ENCODE data around the gene HCFC1.
A peak's percentile ranks its signal among the peaks of the same experiment; 100 is the strongest.
"Not testable (repeated sequence)": the region's sequence is repeated elsewhere in the genome, so short reads cannot be mapped to it uniquely, and the experiment has no call there.

The HCFC1 gene

DNA sequence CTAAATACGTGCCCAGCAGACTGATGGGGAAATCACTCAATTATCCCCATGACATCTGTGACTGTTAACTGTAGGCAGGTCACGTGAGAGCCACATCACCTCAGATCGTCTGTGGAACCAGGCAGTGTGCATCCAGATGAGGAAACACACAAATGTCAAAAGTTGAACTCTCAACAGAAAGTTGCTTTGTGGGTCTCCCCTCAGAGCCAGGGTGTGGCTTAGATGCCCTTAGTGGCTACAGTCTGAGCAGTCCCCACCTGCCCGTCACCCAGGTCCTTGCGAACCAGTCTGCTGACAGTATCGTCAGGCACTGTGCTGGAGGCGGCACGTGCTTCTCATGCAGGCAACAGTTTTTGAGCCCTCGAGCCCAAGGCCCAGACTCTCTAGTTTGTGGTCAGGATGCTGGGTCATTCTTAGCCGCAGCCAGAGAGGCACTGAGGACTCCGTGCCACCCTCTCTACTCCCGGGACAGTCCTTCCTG lies 11.7 kb upstream of the HCFC1 start:
- H3K4me1 ChIP-seq = no peaks in the 10 kb centered on the region
- H3K4me3 ChIP-seq (ENCODE audit: low read depth, low read length) = no peak overlapping the region
- H2AFZ ChIP-seq = no peak overlapping the region
- no peaks in the 10 kb centered on the region for H3K27me3 ChIP-seq (ENCODE audit: control insufficient read depth, insufficient read depth, low read length)
- H3K36me3 ChIP-seq (ENCODE audit: control insufficient read depth, insufficient read depth, low read length) = no peaks in the 10 kb centered on the region
- H3K79me2 ChIP-seq = no peaks in the 10 kb centered on the region
- H3K27ac ChIP-seq = no peak overlapping the region
- TF ChIP-seq, protein P1, sequence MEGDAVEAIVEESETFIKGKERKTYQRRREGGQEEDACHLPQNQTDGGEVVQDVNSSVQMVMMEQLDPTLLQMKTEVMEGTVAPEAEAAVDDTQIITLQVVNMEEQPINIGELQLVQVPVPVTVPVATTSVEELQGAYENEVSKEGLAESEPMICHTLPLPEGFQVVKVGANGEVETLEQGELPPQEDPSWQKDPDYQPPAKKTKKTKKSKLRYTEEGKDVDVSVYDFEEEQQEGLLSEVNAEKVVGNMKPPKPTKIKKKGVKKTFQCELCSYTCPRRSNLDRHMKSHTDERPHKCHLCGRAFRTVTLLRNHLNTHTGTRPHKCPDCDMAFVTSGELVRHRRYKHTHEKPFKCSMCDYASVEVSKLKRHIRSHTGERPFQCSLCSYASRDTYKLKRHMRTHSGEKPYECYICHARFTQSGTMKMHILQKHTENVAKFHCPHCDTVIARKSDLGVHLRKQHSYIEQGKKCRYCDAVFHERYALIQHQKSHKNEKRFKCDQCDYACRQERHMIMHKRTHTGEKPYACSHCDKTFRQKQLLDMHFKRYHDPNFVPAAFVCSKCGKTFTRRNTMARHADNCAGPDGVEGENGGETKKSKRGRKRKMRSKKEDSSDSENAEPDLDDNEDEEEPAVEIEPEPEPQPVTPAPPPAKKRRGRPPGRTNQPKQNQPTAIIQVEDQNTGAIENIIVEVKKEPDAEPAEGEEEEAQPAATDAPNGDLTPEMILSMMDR (IDR thresholded peaks at IDR 0.05) = no peak
- H3K9me3 ChIP-seq (ENCODE audit: control insufficient read depth, low read length) = no peaks in the 10 kb centered on the region
- H3K9ac ChIP-seq = no peak overlapping the region
- H3K4me2 ChIP-seq (ENCODE audit: low read length) = no peak overlapping the region

DNA sequence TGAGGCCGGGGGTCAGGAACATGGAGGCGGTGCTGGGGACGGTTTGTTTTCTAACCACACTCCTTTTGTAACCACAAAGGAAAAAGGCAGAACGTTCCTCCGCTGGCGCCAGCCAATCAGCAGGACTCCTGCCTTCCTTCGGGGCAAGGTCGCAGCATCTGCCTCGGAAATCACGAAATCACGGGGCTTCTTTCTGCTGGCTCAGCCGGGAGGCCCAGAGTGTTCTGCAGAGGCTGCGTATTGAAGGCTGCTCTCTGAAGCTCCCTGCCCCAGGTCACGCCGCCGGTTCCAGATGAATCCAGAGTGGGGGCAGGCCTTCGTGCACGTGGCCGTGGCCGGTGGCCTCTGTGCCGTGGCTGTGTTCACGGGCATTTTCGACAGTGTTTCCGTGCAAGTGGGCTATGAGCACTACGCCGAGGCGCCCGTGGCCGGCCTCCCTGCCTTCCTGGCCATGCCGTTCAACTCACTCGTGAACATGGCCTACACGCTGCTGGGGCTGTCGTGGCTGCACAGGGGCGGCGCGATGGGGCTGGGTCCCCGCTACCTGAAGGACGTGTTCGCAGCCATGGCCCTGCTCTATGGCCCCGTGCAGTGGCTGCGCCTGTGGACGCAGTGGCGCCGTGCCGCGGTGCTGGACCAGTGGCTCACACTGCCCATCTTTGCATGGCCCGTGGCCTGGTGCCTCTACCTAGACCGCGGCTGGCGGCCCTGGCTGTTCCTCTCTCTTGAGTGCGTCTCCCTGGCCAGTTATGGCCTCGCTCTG lies 10.3 kb upstream of the HCFC1 start:
- H3K9me3 ChIP-seq (ENCODE audit: control insufficient read depth, low read length) = no peaks in the 10 kb centered on the region
- H3K4me1 ChIP-seq = no peaks in the 10 kb centered on the region
- H2AFZ ChIP-seq = no peak overlapping the region
- no peaks in the 10 kb centered on the region for H3K79me2 ChIP-seq
- no peak overlapping the region for H3K9ac ChIP-seq
- no peak overlapping the region for H3K4me3 ChIP-seq (ENCODE audit: low read depth, low read length)
- H3K27me3 ChIP-seq (ENCODE audit: control insufficient read depth, insufficient read depth, low read length) = no peaks in the 10 kb centered on the region
- H3K36me3 ChIP-seq (ENCODE audit: control insufficient read depth, insufficient read depth, low read length) = no peaks in the 10 kb centered on the region
- H3K4me2 ChIP-seq (ENCODE audit: low read length) = no peak overlapping the region
- no peak overlapping the region for H3K27ac ChIP-seq
- TF ChIP-seq, protein P1 (IDR thresholded peaks at IDR 0.05) = no peak

DNA sequence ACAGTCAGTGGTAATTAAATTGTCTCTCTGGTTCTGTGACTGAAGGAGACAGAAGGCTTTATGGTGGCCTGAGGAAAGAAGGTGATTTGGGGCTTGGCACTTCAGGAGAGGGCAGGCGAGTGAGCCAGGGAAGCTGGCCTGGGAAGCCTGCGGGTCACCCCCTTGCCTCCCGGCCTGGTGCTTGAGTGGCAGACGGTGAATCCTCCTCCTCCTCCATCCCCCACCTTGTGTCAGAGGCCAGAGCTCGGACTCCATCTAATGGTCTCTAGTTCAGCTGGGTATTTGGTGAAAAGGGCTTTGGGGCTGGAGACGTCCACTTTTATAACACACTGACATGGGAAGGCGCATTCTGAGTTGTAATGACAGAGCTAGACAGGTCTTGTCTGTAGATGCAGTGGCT lies 9.6 kb upstream of the HCFC1 start:
- H3K27ac ChIP-seq = no peak overlapping the region

DNA sequence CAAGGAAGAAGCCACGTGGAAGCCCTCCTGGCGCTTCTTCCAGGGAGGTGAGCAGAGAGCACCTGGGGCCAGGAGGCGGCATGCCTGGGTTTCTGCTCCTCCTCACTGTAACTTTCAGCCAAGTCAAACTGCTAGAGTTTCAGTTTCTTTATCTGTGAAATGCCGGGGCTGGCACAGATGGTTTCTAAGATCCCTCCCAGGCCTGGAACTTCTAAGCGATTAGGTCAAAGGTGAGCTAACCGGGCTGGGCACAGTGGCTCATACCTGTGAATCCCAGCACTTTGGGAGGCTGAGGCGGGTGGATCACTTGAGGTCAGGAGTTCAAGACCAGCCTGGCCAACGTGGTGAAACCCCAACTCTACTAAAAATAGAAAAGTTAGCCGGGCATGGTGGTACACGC lies 8.8 kb upstream of the HCFC1 start:
- H3K27ac ChIP-seq = peak overlapping the region; percentile 36
- H3K9ac ChIP-seq = not testable (repeated sequence)

More for the DNA sequence above, 9.6 kb upstream of the HCFC1 start:
- Histone ChIP-seq H3K27me3 (ENCODE audit: control insufficient read depth, insufficient read depth, low read length) (no peaks in the 10 kb centered on the region), H3K9ac (no peak overlapping the region), H3K79me2 (no peaks in the 10 kb centered on the region), H3K4me2 (ENCODE audit: low read length) (no peak overlapping the region), H3K4me3 (ENCODE audit: low read depth, low read length) (no peak overlapping the region), H2AFZ (no peak overlapping the region), H3K9me3 (ENCODE audit: control insufficient read depth, low read length) (no peaks in the 10 kb centered on the region), H3K4me1 (no peaks in the 10 kb centered on the region), H3K36me3 (ENCODE audit: control insufficient read depth, insufficient read depth, low read length) (no peaks in the 10 kb centered on the region)
- TF ChIP-seq, protein P1 (IDR thresholded peaks at IDR 0.05) = no peak

DNA sequence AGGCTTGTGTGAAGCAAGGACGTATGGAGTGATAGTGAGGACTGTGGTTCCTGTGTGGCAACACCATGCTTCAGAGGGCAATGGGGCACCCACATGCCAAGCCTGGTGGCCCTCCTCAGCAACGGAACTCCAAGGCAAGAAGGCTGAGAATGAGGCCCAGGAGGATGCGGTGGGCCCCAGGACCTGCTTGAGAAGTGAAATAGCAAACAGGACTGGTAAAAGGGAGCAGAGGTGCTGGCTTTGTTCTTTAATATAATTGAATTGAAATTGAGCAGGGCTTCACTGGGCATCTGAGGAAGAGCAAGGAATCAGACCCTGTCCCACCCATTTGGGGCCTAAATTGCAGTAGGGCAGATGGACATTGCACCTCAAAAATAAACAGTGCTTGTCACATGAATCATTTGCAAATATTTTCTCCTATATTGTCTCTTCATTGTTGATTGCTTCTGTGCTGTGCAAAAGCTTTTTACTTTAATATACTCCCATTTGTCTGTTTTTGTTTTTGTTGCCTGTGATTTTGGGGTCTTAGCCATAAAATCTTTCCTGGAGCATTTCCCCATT lies 3.2 kb upstream of the HCFC1 start:
- peaks cover 2% of the 10 kb centered on the region for H3K4me1 ChIP-seq
- no peaks in the 10 kb centered on the region for H3K9me3 ChIP-seq (ENCODE audit: control insufficient read depth, low read length)
- H3K79me2 ChIP-seq = peaks cover under 1% of the 10 kb centered on the region
- no peaks in the 10 kb centered on the region for H3K36me3 ChIP-seq (ENCODE audit: control insufficient read depth, insufficient read depth, low read length)
- H3K4me2 ChIP-seq (ENCODE audit: low read length) = no peak overlapping the region
- H2AFZ ChIP-seq = no peak overlapping the region
- H3K4me3 ChIP-seq (ENCODE audit: low read depth, low read length) = no peak overlapping the region
- TF ChIP-seq, protein P1 (IDR thresholded peaks at IDR 0.05) = no peak
- H3K9ac ChIP-seq = no peak overlapping the region
- H3K27me3 ChIP-seq (ENCODE audit: control insufficient read depth, insufficient read depth, low read length) = no peaks in the 10 kb centered on the region
- H3K27ac ChIP-seq = no peak overlapping the region

More for the DNA sequence above, 8.8 kb upstream of the HCFC1 start:
- not testable (repeated sequence) for H2AFZ ChIP-seq; H3K36me3 ChIP-seq (ENCODE audit: control insufficient read depth, insufficient read depth, low read length); H3K4me3 ChIP-seq (ENCODE audit: low read depth, low read length); H3K79me2 ChIP-seq; H3K27me3 ChIP-seq (ENCODE audit: control insufficient read depth, insufficient read depth, low read length); H3K9me3 ChIP-seq (ENCODE audit: control insufficient read depth, low read length); H3K4me1 ChIP-seq; H3K4me2 ChIP-seq (ENCODE audit: low read length)
